PC-3 (cell line): ENCODE results near the gene TMEM255B. TPM values are rescaled to one million over a fixed set of nuclear protein-coding genes. Genes with fewer than 3 reads are reported as not detected.
A peak's percentile ranks its signal among the peaks of the same experiment; 100 is the strongest.

Experiments used
- ATAC-seq: fragments of 200-7000 bp; cut with Tn5 transposase; 2 replicates; pipeline ENCODE4 v1.9.1; 2020; ENCODE audit warnings: mild to moderate bottlenecking, moderate library complexity
- BruUV-seq: library from RNA; stranded (reverse); fragments of 400-500 nt; replicated peaks from 2 replicates; lab custom pipeline; 2021; lab: Mats Ljungman, UMichigan
- CTCF ChIA-PET: fragments of 300-600 bp; sonication (Branson Sonifier 250); formaldehyde crosslinking; loops from one replicate; lab custom pipeline; 2022; ENCODE audit warnings: antibody characterized with exemption; lab: Charles Lee
- POLR2A ChIA-PET: fragments of 300-600 bp; sonication (Branson Sonifier 250); formaldehyde crosslinking; loops from one replicate; lab custom pipeline; 2022; ENCODE audit warnings: antibody characterized with exemption; ENCODE audit not compliant: unreplicated experiment; lab: Charles Lee
- DNase-seq: peaks from one replicate; pipeline ENCODE4 v3.0.0-alpha.2; 2015
- H2AFZ ChIP-seq: fragments of 300-600 bp; sonication (generic); 2 replicates; pipeline ENCODE4 v1.6.0; 2016; ENCODE audit warnings: antibody characterized with exemption, low read length
- H3F3A ChIP-seq: fragments of 300-600 bp; sonication (generic); one replicate; pipeline ENCODE4 v1.6.0; 2017; ENCODE audit warnings: antibody characterized with exemption, low read length, control low read depth, mild to moderate bottlenecking; ENCODE audit not compliant: unreplicated experiment
- H3K27ac ChIP-seq: fragments of 300-600 bp; sonication (generic); 2 replicates; pipeline ENCODE4 v1.5.1; 2016; ENCODE audit warnings: mild to moderate bottlenecking, low read length
- H3K27me3 ChIP-seq: fragments of 300-600 bp; sonication (generic); 2 replicates; pipeline ENCODE4 v1.6.1; 2016; ENCODE audit warnings: low read length, mixed read lengths
- H3K36me3 ChIP-seq: fragments of 300-600 bp; sonication (generic); 2 replicates; pipeline ENCODE4 v1.6.1; 2016; ENCODE audit warnings: low read depth, mixed run types, low read length, mixed read lengths
- H3K4me1 ChIP-seq: fragments of 300-600 bp; sonication (generic); 2 replicates; pipeline ENCODE4 v1.5.1; 2016; ENCODE audit warnings: low read length; ENCODE audit not compliant: insufficient read depth
- H3K4me2 ChIP-seq: fragments of 300-600 bp; sonication (generic); 2 replicates; pipeline ENCODE4 v1.6.0; 2016; ENCODE audit warnings: low read length
- H3K4me3 ChIP-seq: fragments of 300-600 bp; sonication (generic); 2 replicates; pipeline ENCODE4 v1.5.1; 2016; ENCODE audit warnings: mild to moderate bottlenecking, low read length, mixed read lengths
- H3K79me2 ChIP-seq: fragments of 300-600 bp; sonication (generic); 2 replicates; pipeline ENCODE4 v1.6.1; 2017; ENCODE audit warnings: low read length, mixed read lengths
- H3K9ac ChIP-seq: fragments of 300-600 bp; sonication (generic); 2 replicates; pipeline ENCODE4 v1.6.0; 2016; ENCODE audit warnings: mild to moderate bottlenecking, low read length
- H3K9me2 ChIP-seq: fragments of 300-600 bp; sonication (generic); replicated peaks from 2 replicates; pipeline ENCODE4 v1.6.1; 2016; ENCODE audit warnings: mixed run types, low read length, mixed read lengths
- H3K9me3 ChIP-seq: fragments of 300-600 bp; sonication (generic); 2 replicates; pipeline ENCODE4 v1.6.1; 2016; ENCODE audit warnings: low read length, mixed read lengths
- H4K20me1 ChIP-seq: fragments of 300-600 bp; sonication (generic); 2 replicates; pipeline ENCODE4 v1.6.1; 2016; ENCODE audit warnings: low read length, mixed read lengths
- EZH2 ChIP-seq: fragments of 300-600 bp; sonication (generic); IDR thresholded peaks from one replicate; pipeline ENCODE4 v1.6.1; 2017; ENCODE audit warnings: antibody characterized with exemption, mild to moderate bottlenecking, low read length; ENCODE audit not compliant: unreplicated experiment
- EZH2phosphoT487 ChIP-seq: fragments of 300-600 bp; sonication (generic); IDR thresholded peaks from 2 replicates; pipeline ENCODE4 v1.6.1; 2018; ENCODE audit warnings: mild to moderate bottlenecking, antibody characterized with exemption, low read length, borderline replicate concordance
- intact Hi-C: fragments of 100-400 bp; cut with micrococcal nuclease; formaldehyde crosslinking; loops from 2 replicates; pipeline ENCODE4 v1.9.0; 2023
- total RNA-seq: library from RNA; depleted of rRNA; stranded (reverse); fragments of >200 nt; gene quantifications from 2 replicates; pipeline ENCODE4 v1.2.3, GENCODE V29; 2014
- TF ChIP-seq, protein P1 (sequence below): fragments of 300-600 bp; sonication (generic); conservative IDR thresholded peaks from 2 replicates; pipeline ENCODE4 v1.5.1; 2017; ENCODE audit warnings: antibody characterized with exemption, low read depth, mild to moderate bottlenecking, low read length

Gene TMEM255B
- total RNA-seq, 1 experiment from 2014 or later, result 26.9 TPM

DNA sequence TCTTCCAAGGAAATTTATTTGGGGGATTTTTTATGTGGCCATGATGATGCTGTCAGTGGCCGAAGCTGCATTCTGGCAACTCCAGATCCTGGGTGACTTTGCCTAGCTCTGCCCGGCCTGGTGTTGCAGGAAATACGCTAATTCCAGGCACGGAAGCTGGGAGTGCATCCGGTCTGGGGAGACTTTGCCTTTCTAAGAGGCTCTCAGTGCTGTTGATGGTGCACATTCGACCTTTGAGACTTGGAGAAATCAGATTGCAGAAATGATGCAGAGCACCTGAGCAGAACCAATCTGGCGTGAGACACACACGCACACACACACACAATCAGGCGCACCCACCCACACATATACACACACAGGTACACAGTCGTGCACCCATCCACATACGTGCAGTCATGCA, 5.9 kb upstream of the TMEM255B start:
- ChIA-PET POLR2A (no interaction called here), CTCF (no interaction called here)
- Histone ChIP-seq H3K79me2 (no peaks in the 10 kb centered on the region), H3K4me2 (peak overlapping the region; percentile 39; the same call in 1 of the 2 replicates), H4K20me1 (no peaks in the 10 kb centered on the region), H3K9me3 (no peaks in the 10 kb centered on the region), H3K27me3 (no peaks in the 10 kb centered on the region), H2AFZ (0 out of 2 replicates have a peak overlapping the region, but pooled peaks have one; percentile 51), H3K36me3 (no peaks in the 10 kb centered on the region), H3K9me2 (no peaks in the 10 kb centered on the region), H3K4me3 (peak overlapping the region; percentile 56; the same call in 1 of the 2 replicates), H3K4me1 (peaks cover 11% of the 10 kb centered on the region; the same call in 1 of the 2 replicates), H3K9ac (no peak overlapping the region), H3K27ac (no peak overlapping the region), H3F3A (no peaks in the 10 kb centered on the region)
- TF ChIP-seq EZH2 (no peak), EZH2phosphoT487 (no peak)
- DNase-seq (no peak), ATAC-seq (no peak)
- BruUV-seq, result no TSS peak
- intact Hi-C loops, result no loop called here

DNA sequence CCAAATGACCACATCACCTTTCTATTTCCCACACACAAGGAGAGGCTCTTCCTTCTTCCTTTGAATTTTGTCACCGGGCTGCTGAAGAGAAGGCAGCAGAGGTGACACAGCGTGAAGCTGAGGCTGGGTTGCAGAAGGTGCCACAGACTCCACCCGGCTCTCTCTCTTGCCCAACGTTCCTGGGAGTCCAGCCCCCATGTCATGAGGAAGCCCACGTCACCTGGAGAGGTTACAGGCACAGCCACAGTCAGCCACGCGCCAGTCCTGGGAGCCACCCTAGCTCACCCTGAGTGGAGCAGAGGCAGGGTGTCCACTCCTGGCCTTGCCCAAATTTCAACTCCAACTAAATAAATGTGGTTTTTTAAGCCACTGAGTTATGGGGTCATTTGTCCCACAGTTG, 4.8 kb upstream of the TMEM255B start:
- H3K27ac ChIP-seq, result no peak overlapping the region
- no peaks in the 10 kb centered on the region for H3K9me3 ChIP-seq
- no peaks in the 10 kb centered on the region for H3K9me2 ChIP-seq
- no peak for ATAC-seq
- H3F3A ChIP-seq, result no peaks in the 10 kb centered on the region
- H3K4me2 ChIP-seq, result no peak overlapping the region
- no peaks in the 10 kb centered on the region for H4K20me1 ChIP-seq
- no peak overlapping the region for H3K9ac ChIP-seq
- no peaks in the 10 kb centered on the region for H3K36me3 ChIP-seq
- no peaks in the 10 kb centered on the region for H3K79me2 ChIP-seq
- POLR2A ChIA-PET, result no interaction called here
- CTCF ChIA-PET, result no interaction called here
- no TSS peak for BruUV-seq
- no peak for TF ChIP-seq EZH2
- TF ChIP-seq EZH2phosphoT487, result no peak
- TF ChIP-seq, protein P1, sequence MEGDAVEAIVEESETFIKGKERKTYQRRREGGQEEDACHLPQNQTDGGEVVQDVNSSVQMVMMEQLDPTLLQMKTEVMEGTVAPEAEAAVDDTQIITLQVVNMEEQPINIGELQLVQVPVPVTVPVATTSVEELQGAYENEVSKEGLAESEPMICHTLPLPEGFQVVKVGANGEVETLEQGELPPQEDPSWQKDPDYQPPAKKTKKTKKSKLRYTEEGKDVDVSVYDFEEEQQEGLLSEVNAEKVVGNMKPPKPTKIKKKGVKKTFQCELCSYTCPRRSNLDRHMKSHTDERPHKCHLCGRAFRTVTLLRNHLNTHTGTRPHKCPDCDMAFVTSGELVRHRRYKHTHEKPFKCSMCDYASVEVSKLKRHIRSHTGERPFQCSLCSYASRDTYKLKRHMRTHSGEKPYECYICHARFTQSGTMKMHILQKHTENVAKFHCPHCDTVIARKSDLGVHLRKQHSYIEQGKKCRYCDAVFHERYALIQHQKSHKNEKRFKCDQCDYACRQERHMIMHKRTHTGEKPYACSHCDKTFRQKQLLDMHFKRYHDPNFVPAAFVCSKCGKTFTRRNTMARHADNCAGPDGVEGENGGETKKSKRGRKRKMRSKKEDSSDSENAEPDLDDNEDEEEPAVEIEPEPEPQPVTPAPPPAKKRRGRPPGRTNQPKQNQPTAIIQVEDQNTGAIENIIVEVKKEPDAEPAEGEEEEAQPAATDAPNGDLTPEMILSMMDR, result no peak
- no peak overlapping the region for H2AFZ ChIP-seq
- intact Hi-C loops, result no loop called here
- no peak overlapping the region for H3K4me3 ChIP-seq
- peaks cover 16% of the 10 kb centered on the region for H3K4me1 ChIP-seq
- no peaks in the 10 kb centered on the region for H3K27me3 ChIP-seq
- no peak for DNase-seq

DNA sequence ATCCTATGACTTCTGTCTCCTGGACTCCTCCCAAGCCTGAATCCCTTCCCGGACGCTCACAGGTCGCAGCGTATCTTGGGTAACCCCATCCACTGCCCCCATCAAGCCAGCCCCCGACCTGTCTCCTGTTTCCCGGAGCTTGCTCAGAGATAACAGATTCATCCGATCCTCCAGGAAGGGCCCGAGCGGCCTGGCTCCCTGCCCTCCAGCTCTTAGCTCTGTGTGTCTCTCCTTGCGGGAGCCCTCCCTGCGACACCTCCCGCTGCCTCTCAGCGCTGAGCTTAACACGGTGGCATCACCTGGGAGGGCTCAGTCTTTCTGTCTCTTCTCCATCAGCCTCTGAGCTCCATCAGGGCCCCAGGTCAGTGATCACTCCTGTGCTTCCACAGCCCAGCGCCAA, 4.3 kb upstream of the TMEM255B start:
- CTCF ChIA-PET, result no interaction called here
- intact Hi-C loops, result no loop called here
- Histone ChIP-seq H3K9ac (no peak overlapping the region), H3K9me2 (no peaks in the 10 kb centered on the region), H3K4me3 (no peak overlapping the region), H3K27me3 (no peaks in the 10 kb centered on the region), H3K4me2 (no peak overlapping the region), H3K9me3 (no peaks in the 10 kb centered on the region), H3K27ac (no peak overlapping the region), H3K4me1 (peaks cover 16% of the 10 kb centered on the region), H3K36me3 (no peaks in the 10 kb centered on the region), H3K79me2 (no peaks in the 10 kb centered on the region), H2AFZ (no peak overlapping the region), H3F3A (no peaks in the 10 kb centered on the region), H4K20me1 (no peaks in the 10 kb centered on the region)
- no peak for TF ChIP-seq EZH2
- TF ChIP-seq EZH2phosphoT487, result no peak
- TF ChIP-seq, protein P1, result no peak
- ATAC-seq (no peak), DNase-seq (no peak)
- POLR2A ChIA-PET, result no interaction called here
- no TSS peak for BruUV-seq
